HG02884 (cell line): ENCODE measurements around the gene ARHGEF16.

Experiments used
- ATAC-seq: cut with Tn5 transposase; IDR thresholded peaks from one replicate; pipeline ENCODE4 v1.9.1; 2021; ENCODE audit warnings: mild to moderate bottlenecking, moderate library complexity; ENCODE audit not compliant: unreplicated experiment

Gene ARHGEF16

DNA sequence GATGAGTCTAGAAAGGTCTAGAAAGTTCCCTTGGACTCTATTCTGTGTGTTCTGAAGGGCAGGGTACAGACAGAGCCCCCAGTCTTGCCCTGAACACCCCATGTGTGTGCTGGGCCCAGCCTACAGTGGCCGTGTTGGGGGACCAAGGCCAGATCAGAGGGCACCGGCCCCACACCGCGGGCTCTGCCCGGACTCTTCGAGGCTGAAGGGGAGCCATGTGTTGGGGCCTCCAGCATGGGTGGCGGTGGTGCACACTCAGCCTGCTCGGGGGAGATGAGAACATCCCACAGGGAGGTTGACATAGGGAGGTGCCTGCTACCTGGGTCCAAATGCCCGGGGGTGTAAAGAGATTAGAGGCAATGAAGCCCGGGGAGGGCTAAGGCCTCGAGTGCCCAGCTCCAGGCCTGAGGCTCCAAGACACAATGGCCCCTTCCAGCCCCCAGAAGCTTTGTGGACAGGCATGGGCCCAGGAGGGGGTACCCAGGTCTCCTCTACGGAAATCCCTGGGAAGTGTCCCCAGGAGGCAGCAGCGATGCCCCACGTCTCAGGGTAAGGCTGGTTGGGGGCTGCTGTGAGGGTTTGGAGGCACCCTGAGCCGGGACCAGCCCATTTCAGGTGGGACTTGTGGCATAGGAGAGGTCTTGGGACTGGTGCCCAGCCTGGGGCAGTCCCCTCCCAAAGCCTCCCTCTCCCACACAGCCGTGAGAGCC lies 12.1 kb downstream of the ARHGEF16 start:
- ATAC-seq: no peak

DNA sequence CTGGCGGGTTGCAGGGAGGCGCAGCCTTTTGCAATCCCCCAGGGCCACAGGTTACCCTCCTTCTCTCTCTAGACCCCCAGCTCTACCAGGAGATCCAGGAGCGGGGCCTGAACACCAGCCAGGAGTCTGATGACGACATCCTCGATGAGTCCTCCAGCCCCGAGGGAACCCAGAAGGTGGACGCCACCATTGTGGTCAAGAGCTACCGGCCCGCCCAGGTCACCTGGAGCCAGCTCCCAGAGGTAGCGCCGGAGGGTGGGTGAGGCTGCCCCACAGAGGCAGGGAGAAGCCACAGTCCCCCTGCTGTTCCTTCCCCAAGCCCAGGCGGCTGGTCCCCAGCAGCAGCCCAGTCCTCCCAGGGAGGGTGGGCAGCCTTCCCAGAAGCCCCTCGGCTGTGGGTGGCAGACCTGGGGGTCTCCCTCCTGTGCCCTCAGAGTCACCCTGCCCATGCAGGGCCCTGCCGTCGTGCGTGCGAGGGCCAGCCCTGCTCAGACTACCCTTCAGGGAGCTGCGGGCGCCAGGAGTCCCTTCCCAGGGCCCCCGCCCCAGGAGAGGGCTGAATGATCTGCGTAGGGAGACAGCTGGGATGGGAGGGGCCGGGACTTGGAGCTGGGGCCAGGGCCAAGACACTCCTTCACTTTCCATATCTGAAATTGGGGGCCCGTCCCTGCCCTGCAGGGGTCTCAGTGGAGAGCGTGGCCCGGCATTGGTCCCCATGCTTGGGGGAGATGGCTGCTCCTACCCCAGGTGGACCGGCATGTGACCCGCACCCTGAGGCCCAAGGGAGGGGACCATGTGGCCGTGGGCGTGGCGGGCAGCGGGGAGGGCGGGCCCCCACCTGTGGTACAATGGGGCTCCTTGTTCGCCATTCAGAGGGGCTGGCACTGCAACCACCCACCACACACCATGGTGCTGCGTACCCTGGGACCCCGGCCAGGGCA lies 12.9 kb downstream of the ARHGEF16 start:
- no peak for ATAC-seq

DNA sequence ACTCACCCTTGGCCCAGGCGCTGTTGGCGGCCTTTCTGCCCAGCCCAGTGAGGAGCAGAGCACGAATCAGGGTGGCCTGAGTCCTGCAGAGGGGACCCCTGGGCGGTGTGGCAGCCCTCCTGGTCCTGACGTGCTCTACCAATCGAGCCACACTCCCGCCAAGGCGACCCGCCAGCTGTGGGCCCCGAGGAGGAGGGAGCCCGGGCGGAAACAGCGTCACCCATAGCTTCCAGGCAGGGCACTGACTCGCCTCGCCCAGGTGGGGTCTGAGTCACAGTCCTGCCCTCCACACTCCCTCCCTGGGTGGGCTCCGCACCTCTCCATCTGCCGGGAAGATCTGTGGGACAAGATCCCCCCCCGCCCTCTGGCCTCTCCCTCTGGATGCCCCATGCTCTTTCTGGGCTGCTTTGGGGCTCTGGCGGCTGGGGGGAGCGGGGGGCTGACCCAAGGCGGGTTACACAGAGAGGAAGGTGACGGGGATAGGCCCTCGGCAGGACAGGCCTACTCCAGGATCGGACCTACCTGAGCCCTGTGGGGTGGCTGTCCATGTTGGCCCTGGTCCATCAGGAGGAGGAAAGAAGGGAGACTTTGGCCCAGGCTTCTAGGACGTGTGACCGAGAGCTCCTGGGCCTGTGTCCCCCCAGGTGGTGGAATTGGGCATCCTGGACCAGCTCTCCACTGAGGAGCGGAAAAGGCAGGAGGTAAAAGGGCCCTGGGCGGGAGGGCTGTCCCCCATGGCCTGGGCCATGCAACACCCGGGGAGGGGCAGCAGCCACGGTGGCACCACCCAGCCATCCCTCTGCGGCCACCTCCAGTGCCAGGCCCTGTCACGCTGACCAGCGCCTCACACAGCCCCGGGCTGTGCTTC lies 14.0 kb downstream of the ARHGEF16 start:
- ATAC-seq: no peak

DNA sequence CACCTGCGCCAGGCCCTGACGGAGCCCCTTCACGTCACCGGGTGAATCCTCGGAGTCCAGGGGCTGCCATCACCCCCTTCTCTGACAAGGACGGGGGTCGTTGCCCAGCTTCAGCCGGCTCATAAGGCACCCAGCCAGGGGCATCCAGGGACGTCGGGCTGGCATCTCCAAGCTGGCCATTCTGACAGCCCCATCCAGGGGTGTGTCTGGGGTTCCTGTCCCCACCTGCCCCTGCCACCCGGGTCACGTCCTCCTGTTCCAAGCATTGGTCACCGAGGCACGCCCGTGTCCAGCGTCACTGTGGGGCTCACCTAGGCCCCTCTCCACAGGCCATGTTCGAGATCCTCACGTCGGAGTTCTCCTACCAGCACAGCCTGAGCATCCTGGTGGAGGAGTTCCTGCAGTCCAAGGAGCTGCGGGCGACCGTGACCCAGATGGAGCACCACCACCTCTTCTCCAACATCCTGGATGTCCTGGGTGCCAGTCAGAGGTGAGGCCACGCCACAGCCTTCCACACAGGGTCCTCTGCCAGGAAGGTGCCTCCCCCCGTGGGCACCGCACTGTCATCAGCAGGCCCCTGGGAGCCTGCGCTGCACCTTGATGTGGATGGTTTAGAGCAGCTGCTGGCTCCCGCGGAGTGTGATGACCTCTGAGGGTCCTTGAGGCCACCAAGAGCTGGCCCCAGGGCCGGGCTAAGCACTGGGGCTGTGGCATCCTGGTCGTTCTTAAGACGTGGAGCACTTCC lies 14.8 kb downstream of the ARHGEF16 start:
- no peak for ATAC-seq

DNA sequence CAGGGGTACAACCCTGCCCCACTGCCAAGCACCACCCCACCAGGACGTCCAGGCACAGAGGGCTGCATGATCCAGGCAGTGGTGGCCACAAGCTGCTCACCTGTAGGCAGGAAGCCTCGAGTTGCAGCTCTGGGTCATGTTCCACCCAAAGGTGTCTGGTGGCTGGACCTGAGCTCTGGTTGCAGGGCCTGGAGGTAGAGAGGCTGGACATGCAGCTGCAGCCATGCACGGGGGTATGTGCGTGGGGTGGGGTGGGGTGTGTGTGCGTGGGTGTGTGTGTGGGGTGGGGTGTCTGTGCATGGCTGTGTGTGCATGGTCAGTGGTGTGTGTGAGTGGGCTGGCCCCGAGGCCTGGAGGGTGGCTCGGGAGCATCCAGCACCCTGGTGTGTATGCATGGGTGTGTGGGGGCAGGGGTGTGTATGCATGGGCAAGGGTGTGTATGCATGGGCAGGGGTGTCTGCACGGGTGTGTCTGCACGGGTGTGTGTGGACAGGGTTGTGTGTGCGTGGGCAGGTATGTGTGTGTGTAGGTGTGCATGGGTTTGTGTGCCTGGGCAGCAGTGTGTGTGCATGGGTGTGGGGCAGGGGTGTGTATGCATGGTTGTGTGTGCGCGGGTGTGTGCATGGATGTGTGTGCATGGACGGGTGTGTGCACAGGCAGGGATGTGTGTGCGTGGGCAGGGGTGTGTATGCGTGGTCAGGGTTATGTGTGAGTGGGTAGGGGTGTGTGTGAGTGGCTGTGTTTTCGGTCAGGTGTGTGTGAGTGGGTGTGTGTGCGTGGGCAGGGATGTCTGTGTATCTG lies 15.6 kb downstream of the ARHGEF16 start:
- ATAC-seq: no peak

DNA sequence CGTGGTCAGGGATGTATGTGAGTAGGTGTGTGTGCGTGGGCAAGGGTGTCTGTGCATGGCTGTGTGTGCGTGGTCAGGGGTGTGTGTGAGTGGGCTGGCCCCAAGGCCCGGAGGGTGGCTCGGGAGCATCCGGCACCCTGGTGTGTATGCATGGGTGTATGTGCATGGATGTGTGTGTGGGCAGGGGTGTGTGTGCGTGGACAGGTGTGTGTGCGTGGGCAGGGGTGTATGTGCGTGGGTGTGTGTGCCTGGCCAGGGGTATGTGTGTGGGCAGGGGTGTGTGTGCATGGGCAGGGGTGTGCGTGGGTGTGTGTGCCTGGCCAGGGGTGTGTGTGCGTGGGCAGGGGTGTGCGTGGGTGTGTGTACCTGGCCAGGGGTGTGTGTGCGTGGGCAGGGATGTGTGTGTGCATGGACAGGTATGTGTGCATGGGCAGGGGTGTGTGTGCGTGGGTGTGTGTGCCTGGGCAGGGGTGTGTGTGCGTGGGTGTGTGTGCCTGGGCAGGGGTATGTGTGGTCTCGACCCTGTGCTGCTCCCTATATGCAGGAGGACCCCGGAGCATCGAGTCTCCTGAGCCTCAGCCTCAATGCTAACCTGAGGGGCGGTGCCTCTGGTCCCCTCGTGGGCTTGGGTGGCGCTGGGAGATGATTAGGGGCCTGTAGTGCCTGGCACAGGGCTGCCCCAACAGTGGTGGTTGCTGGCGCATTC lies 16.3 kb downstream of the ARHGEF16 start:
- no peak for ATAC-seq

DNA sequence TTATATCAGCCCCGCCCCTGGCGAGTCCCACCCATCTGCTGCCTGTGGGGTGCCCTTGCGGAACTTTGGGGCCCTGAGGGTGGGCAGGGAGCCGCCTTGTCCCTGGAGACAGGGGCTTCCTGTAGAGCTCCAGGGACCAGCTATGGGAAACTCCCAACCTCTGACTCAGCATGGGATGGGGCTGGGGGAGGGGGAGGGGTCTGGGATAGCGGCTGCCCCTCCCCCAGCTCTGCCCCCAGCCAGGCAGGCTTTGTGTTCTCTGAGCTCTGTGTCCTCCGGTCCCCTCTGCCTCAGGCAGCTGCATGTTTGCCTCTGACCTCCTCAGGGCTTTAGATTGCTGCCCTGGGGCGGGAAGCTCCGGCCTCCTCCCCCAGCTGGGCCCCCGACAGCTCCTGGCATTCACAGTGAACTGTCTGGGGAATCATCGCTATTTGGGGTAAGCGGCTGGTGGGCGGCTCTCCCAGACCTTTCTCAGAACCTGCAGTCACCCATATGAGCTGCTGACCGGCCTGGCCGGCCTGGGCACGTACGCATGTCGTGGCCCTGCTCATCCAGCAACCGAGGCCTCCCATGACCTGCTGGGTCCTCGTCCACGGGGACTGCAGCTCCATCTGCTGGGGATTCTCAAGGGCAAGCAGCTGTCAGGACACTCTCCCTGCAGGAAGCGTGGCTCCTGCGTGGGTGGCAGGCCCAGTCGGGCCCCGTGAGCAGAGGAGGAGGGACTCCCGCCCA lies 17.1 kb downstream of the ARHGEF16 start:
- ATAC-seq: no peak

DNA sequence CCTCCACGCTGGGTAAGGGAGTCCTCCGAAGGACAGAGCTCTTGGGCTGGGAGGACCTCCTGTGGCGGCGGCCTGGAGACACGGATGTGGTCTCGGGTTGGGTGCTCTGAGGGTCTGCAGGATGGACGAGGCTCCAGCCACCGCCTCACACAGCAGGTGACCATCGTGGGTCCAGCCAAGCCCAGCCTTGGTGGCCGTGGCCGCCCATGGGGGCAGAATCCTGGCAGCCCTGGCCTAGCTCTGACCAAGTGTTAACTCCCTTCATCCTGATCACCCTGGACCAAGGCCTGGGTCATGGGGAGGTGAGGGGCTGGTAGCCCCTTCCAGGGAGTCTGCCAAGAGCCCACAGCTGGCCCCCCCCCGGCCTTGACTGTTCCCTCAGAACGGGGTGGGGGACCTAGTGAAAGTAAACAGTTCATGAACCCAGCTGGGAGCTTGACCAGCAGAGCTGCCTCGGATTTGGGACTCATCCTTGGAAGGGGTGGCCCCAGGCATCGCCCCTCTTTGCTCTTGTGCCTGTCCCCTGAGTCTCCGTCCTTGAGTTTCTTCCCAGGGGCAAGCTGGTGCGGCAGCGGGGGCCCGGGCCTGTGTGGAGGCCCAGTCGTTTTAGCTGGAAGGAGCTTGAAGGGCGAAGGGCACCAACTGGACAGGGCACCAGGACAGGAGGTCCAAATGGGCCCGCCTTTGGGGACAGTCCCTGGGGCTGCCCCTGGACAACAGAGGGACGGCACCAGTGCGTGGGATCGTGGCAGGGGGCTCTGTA lies 17.8 kb downstream of the ARHGEF16 start:
- ATAC-seq: no peak

DNA sequence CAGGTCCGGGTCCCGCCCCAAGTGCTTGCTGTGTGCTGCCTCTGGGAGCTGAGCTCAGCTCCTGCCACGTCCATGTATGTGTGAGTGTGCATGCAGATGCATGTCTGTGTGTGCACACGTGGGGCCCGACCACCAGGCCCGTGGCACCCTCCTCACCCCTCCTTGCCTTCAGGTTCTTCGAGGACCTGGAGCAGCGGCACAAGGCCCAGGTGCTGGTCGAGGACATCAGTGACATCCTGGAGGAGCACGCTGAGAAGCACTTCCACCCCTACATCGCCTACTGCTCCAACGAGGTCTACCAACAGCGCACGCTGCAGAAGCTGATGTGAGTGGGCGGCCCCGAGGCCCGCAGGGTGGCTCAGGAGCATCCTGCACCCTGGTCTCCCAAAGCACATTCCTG lies 18.4 kb downstream of the ARHGEF16 start:
- no peak for ATAC-seq

DNA sequence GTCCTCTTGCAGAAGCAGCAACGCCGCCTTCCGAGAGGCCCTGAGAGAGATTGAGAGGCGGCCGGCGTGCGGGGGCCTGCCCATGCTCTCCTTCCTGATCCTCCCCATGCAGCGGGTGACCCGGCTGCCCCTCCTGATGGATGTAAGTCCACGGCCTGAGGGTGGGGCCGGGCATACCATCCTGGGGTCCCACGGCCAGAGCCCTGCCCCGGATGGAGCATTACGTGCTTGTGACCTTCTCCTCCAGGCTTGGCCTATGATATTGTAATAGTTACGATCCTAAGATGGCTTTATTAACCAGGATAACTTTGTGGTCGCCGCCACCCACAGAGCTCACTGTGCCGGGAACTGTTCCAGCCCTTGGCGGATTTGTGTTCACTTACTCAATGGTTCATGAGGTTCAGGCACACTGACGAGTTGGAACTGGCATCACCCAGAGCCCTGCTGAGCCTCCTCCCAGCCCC lies 18.9 kb downstream of the ARHGEF16 start:
- no peak for ATAC-seq

DNA sequence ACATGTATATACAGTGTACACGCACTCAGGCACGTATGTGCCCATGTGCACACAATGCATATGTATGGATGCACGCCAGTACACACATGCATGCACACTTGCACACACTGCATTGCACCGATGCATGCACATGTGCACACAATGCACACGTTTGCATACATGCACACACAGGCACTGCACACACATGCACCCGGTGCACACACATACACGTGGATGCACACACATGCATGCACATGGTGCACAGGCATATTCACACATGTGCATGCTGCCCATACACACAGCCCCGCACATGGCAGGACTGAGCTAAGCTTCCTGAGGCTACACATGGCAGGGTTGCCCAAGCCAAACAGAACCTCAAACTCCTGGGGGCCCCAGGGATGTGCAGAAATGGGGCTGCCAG lies 19.6 kb downstream of the ARHGEF16 start:
- ATAC-seq: no peak

DNA sequence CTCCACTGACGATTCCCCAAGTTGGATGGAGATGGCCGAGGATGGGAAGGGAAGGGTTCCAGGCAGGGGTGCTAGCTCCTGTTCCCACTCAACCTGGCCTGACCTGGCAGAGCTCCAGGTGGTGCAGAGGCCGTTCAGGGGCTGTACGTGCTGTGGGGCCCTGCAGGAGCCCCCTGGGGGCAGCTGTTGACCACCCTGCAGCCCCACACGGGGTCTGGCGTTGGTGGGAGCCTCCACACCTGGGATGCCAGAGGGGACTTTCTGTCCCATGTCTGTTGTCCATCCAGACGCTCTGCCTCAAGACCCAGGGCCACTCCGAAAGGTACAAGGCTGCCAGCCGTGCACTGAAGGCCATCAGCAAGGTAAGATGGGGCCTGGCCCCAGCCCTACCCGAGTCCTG lies 20.0 kb downstream of the ARHGEF16 start:
- ATAC-seq: no peak

DNA sequence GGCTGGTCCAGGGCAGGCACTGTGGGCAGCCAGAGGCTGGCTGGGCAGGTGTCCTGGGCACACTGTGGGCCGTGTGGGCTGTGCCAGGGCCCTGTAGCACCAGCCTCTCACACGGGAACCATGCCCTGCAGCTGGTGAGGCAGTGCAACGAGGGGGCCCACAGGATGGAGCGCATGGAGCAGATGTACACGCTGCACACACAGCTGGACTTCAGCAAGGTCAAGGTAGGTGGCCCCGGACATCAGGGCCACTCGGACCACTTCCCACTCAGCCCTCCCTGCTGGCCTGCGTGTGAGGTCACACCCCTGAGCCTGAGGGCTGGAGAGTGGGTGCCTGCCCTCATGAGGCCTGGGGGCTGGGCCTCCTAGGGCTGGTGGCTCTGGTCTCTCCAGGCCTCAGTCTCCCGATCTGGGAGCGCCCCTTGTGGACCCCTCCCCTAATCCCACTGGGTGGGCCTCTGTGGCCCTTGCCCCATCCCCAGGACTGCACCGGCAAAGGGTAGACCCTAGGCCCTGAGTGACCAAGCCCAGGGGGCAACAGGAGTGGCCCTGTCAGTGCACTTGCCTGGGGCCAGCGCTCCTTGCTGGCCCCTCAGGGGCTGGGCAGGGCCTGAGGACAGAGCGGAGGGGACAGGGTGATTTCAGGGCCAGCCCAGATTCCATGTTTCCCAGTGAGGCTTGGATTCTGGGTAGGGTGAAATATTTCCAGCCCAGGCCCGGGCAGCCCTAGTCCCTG lies 21.5 kb downstream of the ARHGEF16 start:
- no peak for ATAC-seq

DNA sequence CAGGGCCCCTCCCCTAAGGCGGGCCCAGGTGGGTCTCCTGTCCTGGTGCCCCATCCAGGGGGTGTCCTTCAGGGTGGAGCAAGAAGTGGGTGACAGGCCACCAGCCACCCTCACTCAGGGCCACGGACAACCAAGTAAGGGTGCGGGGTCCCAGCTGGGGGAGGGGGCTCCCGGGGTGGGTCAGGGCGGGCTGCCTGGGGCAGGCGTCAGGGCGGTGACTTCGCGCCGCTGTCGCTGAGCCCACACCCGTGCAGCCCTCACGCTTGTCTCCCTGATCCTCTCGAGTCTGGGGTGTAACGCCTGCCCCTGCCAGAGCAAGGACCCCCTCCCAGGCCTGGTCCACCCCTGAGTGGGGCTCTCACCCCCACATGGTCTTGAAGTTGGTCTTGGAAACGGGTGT lies 22.2 kb downstream of the ARHGEF16 start:
- no peak for ATAC-seq

DNA sequence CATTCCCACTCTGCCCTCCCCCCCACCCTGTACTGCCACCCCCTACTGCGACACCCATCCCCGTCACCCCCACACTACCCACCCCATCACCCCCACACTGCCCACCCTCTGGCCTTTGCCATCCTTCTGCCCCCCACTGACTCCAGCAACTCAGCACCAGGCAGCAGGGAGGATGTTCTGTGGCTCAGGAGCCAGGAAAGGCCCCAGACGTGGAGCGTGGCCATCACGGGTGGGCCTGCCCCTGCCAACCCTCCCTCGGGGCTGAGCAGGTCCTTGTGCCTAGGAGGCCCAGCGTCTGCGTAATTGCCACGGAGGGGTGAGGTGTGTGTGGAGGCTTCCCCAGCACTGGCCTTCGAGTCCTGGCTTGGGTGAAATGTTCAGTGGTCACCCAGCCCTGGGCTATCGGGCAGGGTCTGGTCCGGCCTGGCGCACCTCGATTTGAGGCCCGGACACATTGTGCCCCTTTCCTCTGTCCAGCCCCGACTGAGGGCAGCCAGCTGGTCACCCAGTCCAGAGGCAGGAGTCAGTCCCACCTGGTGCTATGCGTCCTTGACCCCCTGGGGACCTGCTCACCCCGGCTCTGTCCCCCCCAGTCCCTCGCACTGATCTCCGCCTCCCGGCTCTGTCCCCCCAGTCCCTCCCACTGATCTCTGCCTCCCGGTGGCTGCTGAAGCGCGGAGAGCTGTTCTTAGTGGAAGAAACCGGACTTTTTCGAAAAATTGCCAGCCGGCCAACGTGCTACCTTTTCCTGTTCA lies 23.0 kb downstream of the ARHGEF16 start:
- no peak for ATAC-seq

DNA sequence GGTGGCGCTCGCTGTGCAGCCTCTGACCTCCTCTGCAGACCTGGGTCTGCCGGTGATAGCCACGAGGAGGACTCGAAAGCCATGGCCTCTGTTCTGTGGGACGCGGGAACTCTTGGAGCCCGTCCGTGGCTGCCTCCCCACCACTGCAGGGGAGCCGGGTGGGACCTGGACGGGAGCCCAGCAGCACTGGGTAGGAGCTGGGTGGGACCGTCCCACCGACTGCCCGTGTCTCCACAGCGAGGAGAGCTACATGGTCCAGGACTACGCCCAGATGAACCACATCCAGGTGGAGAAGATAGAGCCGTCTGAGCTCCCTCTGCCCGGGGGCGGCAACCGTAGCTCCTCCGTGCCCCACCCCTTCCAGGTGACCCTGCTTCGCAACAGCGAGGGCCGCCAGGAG lies 23.7 kb downstream of the ARHGEF16 start:
- ATAC-seq: no peak
